Measurements from ENCODE around the gene POLR2I.

DNA sequence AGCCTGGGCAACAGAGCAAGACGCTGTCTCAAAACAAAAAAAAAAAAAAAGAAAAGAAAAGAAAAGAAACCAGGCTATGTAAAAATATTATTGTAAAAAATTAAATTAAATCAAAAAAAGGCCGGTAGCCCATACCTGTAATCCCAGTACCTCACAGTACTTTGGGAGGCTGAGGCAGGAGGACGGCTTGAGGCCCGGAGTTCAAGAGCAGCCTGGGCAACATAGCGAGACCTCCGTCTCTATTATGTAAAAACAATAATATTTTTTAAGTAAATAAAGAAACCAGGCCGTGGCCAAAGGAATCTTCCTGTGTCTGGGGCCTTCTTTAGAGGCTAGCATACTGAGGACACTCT lies 24.4 kb upstream of the POLR2I start:
- TF ChIP-seq YY1 (IDR thresholded peaks at IDR 0.05) = no peak
- TF ChIP-seq, protein P1, sequence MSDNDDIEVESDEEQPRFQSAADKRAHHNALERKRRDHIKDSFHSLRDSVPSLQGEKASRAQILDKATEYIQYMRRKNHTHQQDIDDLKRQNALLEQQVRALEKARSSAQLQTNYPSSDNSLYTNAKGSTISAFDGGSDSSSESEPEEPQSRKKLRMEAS (IDR thresholded peaks at IDR 0.05) = no peak
